GM21529 (cell line): Measurements from ENCODE around the gene SORCS2.
"Not testable (repeated sequence)": the region's sequence is repeated elsewhere in the genome, so short reads cannot be mapped to it uniquely, and the experiment has no call there.

ENCODE experiments used
- ATAC-seq: cut with Tn5 transposase; IDR thresholded peaks from one replicate; pipeline ENCODE4 v1.9.1; 2021; ENCODE audit not compliant: unreplicated experiment

SORCS2 gene

GRCh38 chr4:7559741-7560395 lies 367.5 kb downstream of the SORCS2 start:
- no peak for ATAC-seq

DNA sequence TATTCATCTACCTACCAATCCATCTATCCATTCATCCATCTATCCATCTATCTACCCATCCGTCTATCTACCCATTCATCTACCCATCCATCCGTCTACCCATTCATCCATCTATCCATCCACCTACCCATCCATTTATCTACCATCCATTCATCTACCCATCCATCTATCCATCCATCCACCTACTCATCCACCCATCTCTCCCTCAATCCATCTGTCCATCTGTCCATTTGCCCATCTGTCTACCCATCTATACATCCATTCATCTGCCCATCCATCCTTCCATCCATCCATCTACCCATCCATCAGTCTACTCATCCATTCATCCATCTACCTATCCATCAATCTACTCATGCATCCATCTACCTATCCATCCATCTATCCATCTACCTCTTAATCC lies 369.2 kb downstream of the SORCS2 start:
- no peak for ATAC-seq

DNA sequence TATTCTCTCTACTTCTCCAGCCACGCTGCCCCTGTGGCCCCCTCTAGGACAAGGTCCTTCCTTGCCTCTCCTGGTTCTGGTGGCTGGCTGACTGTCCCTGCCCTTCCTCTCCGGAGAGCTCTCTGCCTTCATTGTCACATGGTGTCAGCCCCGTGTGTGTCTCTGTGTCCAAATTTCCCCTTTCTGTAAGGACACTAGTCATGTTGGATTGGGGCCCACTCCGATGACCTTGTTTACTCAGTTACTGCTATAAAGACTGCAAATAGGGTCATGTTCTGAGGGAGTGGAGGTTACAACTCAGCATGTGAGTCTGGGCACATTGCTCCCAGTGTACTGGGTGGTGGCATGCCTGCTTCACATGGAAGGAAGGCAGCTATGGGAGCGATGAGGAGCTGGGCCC lies 371.9 kb downstream of the SORCS2 start:
- ATAC-seq: no peak

- no peak for ATAC-seq
Observed at GRCh38 chr4:7565483-7565882, 373.1 kb downstream of the SORCS2 start.

- no peak for ATAC-seq
Observed at GRCh38 chr4:7569810-7570783, 377.8 kb downstream of the SORCS2 start.

DNA sequence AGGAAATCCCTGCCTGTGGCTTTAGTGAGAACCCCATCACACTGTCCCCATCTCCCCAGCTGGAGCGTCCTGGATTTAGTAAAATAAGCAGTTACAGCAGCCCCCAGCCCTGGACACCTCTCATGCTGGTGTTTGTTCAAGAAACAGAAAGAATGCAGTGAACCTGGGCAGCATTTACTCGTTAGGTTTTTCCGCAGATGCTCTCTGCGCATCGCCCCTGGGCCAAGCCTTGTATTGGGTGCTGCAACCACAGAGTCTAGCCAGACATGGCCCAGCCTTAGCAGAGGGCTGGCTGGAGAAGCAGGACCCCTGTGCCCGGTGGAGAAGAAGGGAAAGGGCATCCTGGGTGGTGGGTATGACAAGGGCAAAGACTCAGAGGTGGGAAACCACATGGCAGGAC lies 378.7 kb downstream of the SORCS2 start:
- ATAC-seq: no peak

DNA sequence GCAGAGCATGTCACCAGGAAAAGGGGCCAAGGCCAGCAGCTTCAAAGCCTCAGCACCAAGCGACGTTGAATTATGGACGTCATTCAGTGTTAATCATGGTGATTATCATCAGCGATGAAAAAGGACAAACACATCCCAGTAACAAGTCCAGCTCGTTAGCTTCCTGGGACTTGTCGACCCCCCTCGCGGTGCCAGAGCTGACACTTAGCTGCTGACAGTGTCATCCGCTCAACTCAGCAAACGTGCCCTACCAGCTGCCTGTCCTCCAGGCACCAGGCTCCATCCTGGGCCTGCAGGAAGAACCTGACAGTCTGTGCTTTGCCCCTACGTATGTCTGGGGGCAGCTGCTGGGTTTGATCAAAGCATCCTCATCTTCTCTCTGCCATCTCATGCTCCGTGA lies 379.4 kb downstream of the SORCS2 start:
- ATAC-seq: no peak

DNA sequence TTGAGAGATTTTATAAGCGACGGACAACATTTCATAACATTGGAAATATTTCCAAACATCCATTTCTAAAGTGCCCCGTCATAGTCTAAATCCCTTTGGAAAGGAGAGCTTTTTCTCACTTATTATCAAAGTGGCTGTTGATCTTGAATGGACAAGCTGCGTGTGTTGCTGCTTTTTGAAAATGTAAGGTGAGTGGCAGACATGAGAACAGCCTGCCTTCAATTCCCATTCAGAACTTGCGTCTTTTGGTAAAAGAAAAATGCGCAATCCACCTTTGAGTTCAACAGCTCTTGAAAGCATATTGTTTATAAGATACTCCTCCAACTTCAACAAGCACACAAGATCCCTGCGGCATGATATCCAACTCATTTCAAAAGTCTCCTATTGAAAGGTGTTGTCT lies 380.6 kb downstream of the SORCS2 start:
- ATAC-seq: no peak

- no peak for ATAC-seq
Observed at GRCh38 chr4:7573576-7574091, 381.3 kb downstream of the SORCS2 start.

DNA sequence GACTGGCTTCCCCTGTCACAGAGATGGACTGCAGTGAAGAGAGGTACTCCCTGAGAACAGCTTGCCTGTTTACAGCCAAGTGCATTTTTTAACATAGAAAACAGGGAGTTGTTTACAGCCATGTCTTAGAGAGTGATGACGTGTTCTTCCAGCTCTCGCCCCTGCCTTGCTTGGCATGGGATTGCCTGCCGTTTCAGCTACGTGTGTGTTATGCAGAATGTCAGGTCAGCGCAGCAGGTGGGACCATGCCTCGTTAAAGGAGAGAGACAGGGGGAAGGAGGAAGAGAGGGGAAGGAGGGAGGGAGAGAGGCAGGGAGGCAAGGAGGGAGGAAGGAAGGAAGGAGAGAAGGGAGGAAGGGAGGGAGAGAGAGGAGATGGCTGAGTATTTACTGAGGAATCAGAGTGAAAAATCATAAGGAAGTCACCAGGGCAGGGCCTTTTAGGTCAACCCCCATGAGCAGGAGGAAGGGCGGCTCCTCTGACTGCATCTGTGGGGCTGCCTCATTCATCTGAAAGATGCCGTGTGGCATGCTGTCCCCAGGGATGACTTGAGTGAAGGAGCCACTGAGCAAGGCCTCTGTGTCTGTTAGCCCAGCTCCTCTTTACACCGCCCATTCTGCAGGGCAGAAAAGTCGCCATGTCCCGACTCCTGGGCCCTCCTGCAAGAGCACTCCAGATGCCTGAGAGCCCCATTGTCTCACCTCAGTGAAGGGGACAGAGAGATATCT lies 382.1 kb downstream of the SORCS2 start:
- ATAC-seq: no peak

DNA sequence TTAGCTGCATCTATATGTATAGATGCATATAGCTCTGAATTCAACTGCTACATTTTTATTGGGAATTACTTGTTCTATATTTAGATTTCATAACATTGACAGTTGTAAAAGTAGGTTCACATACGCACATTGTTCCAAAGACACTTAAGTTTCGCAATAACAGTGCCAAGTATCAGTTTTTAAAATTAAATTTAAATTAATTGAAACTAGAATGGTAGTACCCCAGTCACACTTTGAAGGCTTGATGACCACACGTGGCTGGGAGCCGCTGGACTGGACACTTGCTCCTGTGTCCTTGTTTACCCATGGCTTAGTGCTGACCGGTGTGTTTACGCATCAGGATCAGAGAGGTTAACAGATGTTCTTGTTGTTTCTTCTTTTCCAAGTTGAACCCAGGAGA lies 383.1 kb downstream of the SORCS2 start:
- ATAC-seq: no peak

- not testable (repeated sequence) for ATAC-seq
Observed at GRCh38 chr4:7577361-7578039, 385.2 kb downstream of the SORCS2 start.

- no peak for ATAC-seq
Observed at GRCh38 chr4:7581477-7581876, 389.1 kb downstream of the SORCS2 start.

- ATAC-seq: no peak
Observed at GRCh38 chr4:7582313-7583097, 390.2 kb downstream of the SORCS2 start.

- ATAC-seq: no peak
Observed at GRCh38 chr4:7584098-7584497, 391.8 kb downstream of the SORCS2 start.

- no peak for ATAC-seq
Observed at GRCh38 chr4:7584606-7585159, 392.3 kb downstream of the SORCS2 start.

GRCh38 chr4:7585768-7586167 lies 393.4 kb downstream of the SORCS2 start:
- no peak for ATAC-seq

GRCh38 chr4:7587433-7588405 lies 395.4 kb downstream of the SORCS2 start:
- no peak for ATAC-seq

- no peak for ATAC-seq
Observed at GRCh38 chr4:7590189-7590588, 397.9 kb downstream of the SORCS2 start.
